Measurements from ENCODE around the gene RBBP9.

RBBP9 gene

DNA sequence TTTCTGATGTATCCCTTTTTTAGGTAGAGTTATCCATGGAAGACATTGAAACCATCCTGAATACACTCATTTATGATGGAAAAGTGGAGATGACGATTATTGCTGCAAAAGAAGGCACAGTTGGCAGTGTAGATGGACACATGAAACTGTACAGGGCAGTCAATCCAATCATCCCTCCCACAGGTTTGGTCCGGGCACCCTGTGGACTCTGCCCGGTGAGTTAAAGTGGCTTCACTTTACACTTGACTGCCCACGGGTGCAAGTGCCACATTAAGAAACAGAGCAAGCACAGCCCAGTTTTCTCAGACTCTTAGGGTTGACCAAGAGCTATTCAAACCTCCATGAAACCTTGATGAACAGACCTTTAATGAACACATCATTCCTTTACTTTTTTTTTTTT is 15.4 kb downstream of the RBBP9 start:
- H3K27me3 ChIP-seq (ENCODE audit: control insufficient read depth, low read length) = no peaks in the 10 kb centered on the region
- no peaks in the 10 kb centered on the region for H4K20me1 ChIP-seq (ENCODE audit: control insufficient read depth, insufficient read depth, low read depth, low read length)
- H3K9me2 ChIP-seq (replicated peaks; ENCODE audit: control insufficient read depth, low read length) = no peaks in the 10 kb centered on the region
- no peak overlapping the region for H3K4me2 ChIP-seq (ENCODE audit: low read length)
- no peak overlapping the region for H3K27ac ChIP-seq (ENCODE audit: low read depth, low read length)
- no peak overlapping the region for H3K4me3 ChIP-seq (ENCODE audit: low read length)
- H3K79me2 ChIP-seq (ENCODE audit: control insufficient read depth, low read length) = no peaks in the 10 kb centered on the region
- H3K36me3 ChIP-seq (ENCODE audit: control insufficient read depth, low read length) = peaks cover 48% of the 10 kb centered on the region
- H3F3A ChIP-seq (ENCODE audit: control insufficient read depth, insufficient read depth) = peaks cover 2% of the 10 kb centered on the region; the same call in 1 of the 2 replicates
- H3K9me3 ChIP-seq (ENCODE audit: control insufficient read depth, insufficient read depth, low read length) = no peaks in the 10 kb centered on the region
- H3K4me1 ChIP-seq (ENCODE audit: control insufficient read depth, low read length) = no peaks in the 10 kb centered on the region
- no peak for TF ChIP-seq EZH2phosphoT487 (IDR thresholded peaks at IDR 0.05; ENCODE audit: borderline replicate concordance, low read length)
- TF ChIP-seq, protein P1, sequence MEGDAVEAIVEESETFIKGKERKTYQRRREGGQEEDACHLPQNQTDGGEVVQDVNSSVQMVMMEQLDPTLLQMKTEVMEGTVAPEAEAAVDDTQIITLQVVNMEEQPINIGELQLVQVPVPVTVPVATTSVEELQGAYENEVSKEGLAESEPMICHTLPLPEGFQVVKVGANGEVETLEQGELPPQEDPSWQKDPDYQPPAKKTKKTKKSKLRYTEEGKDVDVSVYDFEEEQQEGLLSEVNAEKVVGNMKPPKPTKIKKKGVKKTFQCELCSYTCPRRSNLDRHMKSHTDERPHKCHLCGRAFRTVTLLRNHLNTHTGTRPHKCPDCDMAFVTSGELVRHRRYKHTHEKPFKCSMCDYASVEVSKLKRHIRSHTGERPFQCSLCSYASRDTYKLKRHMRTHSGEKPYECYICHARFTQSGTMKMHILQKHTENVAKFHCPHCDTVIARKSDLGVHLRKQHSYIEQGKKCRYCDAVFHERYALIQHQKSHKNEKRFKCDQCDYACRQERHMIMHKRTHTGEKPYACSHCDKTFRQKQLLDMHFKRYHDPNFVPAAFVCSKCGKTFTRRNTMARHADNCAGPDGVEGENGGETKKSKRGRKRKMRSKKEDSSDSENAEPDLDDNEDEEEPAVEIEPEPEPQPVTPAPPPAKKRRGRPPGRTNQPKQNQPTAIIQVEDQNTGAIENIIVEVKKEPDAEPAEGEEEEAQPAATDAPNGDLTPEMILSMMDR (IDR thresholded peaks at IDR 0.05; ENCODE audit: low read depth, low read length, poor library complexity, severe bottlenecking) = no peak

- H3K9me2 ChIP-seq (replicated peaks; ENCODE audit: control insufficient read depth, low read length) = no peaks in the 10 kb centered on the region
- H4K20me1 ChIP-seq (ENCODE audit: control insufficient read depth, insufficient read depth, low read depth, low read length) = no peaks in the 10 kb centered on the region
- H3K4me1 ChIP-seq (ENCODE audit: control insufficient read depth, low read length) = no peaks in the 10 kb centered on the region
- H3K4me3 ChIP-seq (ENCODE audit: low read length) = no peak overlapping the region
- H3K27me3 ChIP-seq (ENCODE audit: control insufficient read depth, low read length) = no peaks in the 10 kb centered on the region
- no peaks in the 10 kb centered on the region for H3K79me2 ChIP-seq (ENCODE audit: control insufficient read depth, low read length)
- TF ChIP-seq, protein P1 (IDR thresholded peaks at IDR 0.05; ENCODE audit: low read depth, low read length, poor library complexity, severe bottlenecking) = no peak
- no peak overlapping the region for H3K27ac ChIP-seq (ENCODE audit: low read depth, low read length)
- H3F3A ChIP-seq (ENCODE audit: control insufficient read depth, insufficient read depth) = peaks cover 2% of the 10 kb centered on the region; the same call in 1 of the 2 replicates
- peaks cover 55% of the 10 kb centered on the region for H3K36me3 ChIP-seq (ENCODE audit: control insufficient read depth, low read length)
- H3K4me2 ChIP-seq (ENCODE audit: low read length) = no peak overlapping the region
- H3K9me3 ChIP-seq (ENCODE audit: control insufficient read depth, insufficient read depth, low read length) = no peaks in the 10 kb centered on the region
Observed at GRCh38 chr20:18477821-18478220, 19.2 kb downstream of the RBBP9 start.

DNA sequence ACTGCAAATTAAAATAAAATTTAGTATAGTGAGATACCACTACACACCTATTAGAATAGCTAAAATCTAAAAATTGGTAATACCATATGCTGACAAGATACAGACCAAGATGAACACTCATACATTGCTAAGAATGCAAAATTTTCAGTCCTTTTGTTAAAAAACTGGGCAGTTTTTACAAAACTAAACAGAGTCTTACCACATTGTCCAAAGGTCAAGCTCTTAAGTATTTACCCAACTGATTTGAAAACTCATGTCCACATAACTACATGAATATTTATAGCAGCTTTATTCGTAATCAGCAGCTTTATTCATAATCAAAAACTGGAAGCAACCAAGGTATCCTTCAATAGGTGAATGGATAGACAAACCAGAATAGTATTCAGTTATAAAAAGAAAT is 19.8 kb downstream of the RBBP9 start:
- no peaks in the 10 kb centered on the region for H3K27me3 ChIP-seq (ENCODE audit: control insufficient read depth, low read length)
- H3K9me2 ChIP-seq (replicated peaks; ENCODE audit: control insufficient read depth, low read length) = no peaks in the 10 kb centered on the region
- no peaks in the 10 kb centered on the region for H3K79me2 ChIP-seq (ENCODE audit: control insufficient read depth, low read length)
- H3K4me3 ChIP-seq (ENCODE audit: low read length) = no peak overlapping the region
- TF ChIP-seq, protein P1 (IDR thresholded peaks at IDR 0.05; ENCODE audit: low read depth, low read length, poor library complexity, severe bottlenecking) = no peak
- no peak for TF ChIP-seq EZH2phosphoT487 (IDR thresholded peaks at IDR 0.05; ENCODE audit: borderline replicate concordance, low read length)
- H4K20me1 ChIP-seq (ENCODE audit: control insufficient read depth, insufficient read depth, low read depth, low read length) = no peaks in the 10 kb centered on the region
- H3K9me3 ChIP-seq (ENCODE audit: control insufficient read depth, insufficient read depth, low read length) = no peaks in the 10 kb centered on the region
- H3K4me2 ChIP-seq (ENCODE audit: low read length) = no peak overlapping the region
- no peak overlapping the region for H3K27ac ChIP-seq (ENCODE audit: low read depth, low read length)
- no peaks in the 10 kb centered on the region for H3K4me1 ChIP-seq (ENCODE audit: control insufficient read depth, low read length)
- peaks cover 52% of the 10 kb centered on the region for H3K36me3 ChIP-seq (ENCODE audit: control insufficient read depth, low read length)
- H3F3A ChIP-seq (ENCODE audit: control insufficient read depth, insufficient read depth) = peaks cover 2% of the 10 kb centered on the region; the same call in 1 of the 2 replicates
